Neural progenitor cell (in vitro differentiated cells): ENCODE data around the gene C11orf42. TPM values are rescaled to one million over a fixed set of nuclear protein-coding genes. Genes with fewer than 3 reads are reported as not detected.

ENCODE experiments used
- DNase-seq: peaks from one replicate; pipeline ENCODE4 v3.0.0-alpha.2; 2016; ENCODE audit warnings: low spot score
- H2AFZ ChIP-seq: fragments of 200-600 bp; sonication (generic); replicated peaks from 2 replicates; pipeline ENCODE4 v1.6.1; 2016; ENCODE audit warnings: antibody characterized with exemption
- H3F3A ChIP-seq: fragments of 200-600 bp; sonication (generic); 2 replicates; pipeline ENCODE4 v1.6.1; 2016; ENCODE audit warnings: antibody characterized with exemption, low read depth
- H3K27ac ChIP-seq: fragments of 200-600 bp; sonication (generic); 2 replicates; pipeline ENCODE4 v1.5.1; 2016; ENCODE audit warnings: mild to moderate bottlenecking
- H3K27me3 ChIP-seq: fragments of 200-600 bp; sonication (generic); 2 replicates; pipeline ENCODE4 v1.6.1; 2016; ENCODE audit warnings: mild to moderate bottlenecking, moderate library complexity
- H3K36me3 ChIP-seq: fragments of 200-600 bp; sonication (generic); 2 replicates; pipeline ENCODE4 v1.5.1; 2016
- H3K4me1 ChIP-seq: fragments of 200-600 bp; sonication (generic); 2 replicates; pipeline ENCODE4 v1.6.1; 2016; ENCODE audit warnings: mixed run types
- H3K4me2 ChIP-seq: fragments of 200-600 bp; sonication (generic); 2 replicates; pipeline ENCODE4 v1.6.1; 2016
- H3K4me3 ChIP-seq: fragments of 200-600 bp; sonication (generic); 2 replicates; pipeline ENCODE4 v1.5.1; 2016
- H3K79me2 ChIP-seq: fragments of 200-600 bp; sonication (generic); 2 replicates; pipeline ENCODE4 v1.6.1; 2016; ENCODE audit warnings: low read depth
- H3K9ac ChIP-seq: fragments of 200-600 bp; sonication (generic); 2 replicates; pipeline ENCODE4 v1.6.1; 2016
- H3K9me3 ChIP-seq: fragments of 200-600 bp; sonication (generic); 2 replicates; pipeline ENCODE4 v1.5.1; 2016; ENCODE audit warnings: low read depth
- H4K20me1 ChIP-seq: fragments of 200-600 bp; sonication (generic); 2 replicates; pipeline ENCODE4 v1.6.1; 2016; ENCODE audit warnings: low read depth
- H3K27ac Mint-ChIP-seq: 3 replicates; pipeline ENCODE4 v1.8.0; 2021; ENCODE audit warnings: mixed read lengths
- H3K27me3 Mint-ChIP-seq: 2 replicates; pipeline ENCODE4 v1.8.0; 2022; ENCODE audit warnings: low read depth, mild to moderate bottlenecking, inconsistent platforms, moderate library complexity, mixed read lengths; ENCODE audit not compliant: insufficient read depth
- H3K36me3 Mint-ChIP-seq: 3 replicates; pipeline ENCODE4 v1.8.0; 2021; ENCODE audit warnings: mixed read lengths
- H3K4me1 Mint-ChIP-seq: 3 replicates; pipeline ENCODE4 v1.8.0; 2021; ENCODE audit warnings: mixed read lengths
- H3K4me3 Mint-ChIP-seq: 3 replicates; pipeline ENCODE4 v1.8.0; 2021; ENCODE audit warnings: mild to moderate bottlenecking, moderate library complexity, mixed read lengths
- H3K9me3 Mint-ChIP-seq: 3 replicates; pipeline ENCODE4 v1.8.0; 2020; ENCODE audit warnings: mixed read lengths
- CTCF ChIP-seq: fragments of 200-600 bp; sonication (generic); IDR thresholded peaks from 2 replicates; pipeline ENCODE4 v1.5.1; 2017; ENCODE audit warnings: antibody characterized with exemption, mild to moderate bottlenecking
- EZH2 ChIP-seq: fragments of 200-600 bp; sonication (generic); IDR thresholded peaks from 2 replicates; pipeline ENCODE4 v1.6.1; 2017; ENCODE audit warnings: antibody characterized with exemption, mild to moderate bottlenecking, moderate library complexity
- EZH2phosphoT487 ChIP-seq: fragments of 200-600 bp; sonication (generic); IDR thresholded peaks from 2 replicates; pipeline ENCODE4 v1.6.1; 2017; ENCODE audit warnings: antibody characterized with exemption
- total RNA-seq: library from RNA; depleted of rRNA; stranded (reverse); fragments of >200 nt; gene quantifications from 2 replicates; pipeline ENCODE4 v1.2.3, GENCODE V29; 2015; ENCODE audit warnings: low replicate concordance

Gene C11orf42
- total RNA-seq, 1 donor from 2014 or later = not detected

DNA sequence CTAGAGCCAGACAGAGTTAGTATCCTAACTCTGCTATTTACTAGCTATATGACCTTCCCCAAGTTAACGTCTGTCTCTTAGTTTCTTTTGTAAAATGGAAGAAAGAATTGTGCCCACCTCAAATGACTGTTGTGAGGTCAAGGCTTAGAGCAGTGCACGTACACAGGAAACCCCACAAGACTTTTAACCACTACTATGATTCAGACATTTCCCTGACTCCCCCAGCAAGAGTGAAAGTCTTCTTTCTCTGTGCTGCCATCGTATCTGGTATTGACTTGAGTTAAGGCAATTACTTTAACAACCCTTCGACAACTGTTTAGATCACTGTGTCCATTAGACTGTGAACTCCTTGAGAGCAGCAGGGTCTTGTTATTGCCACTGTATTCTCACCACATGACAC is 9.0 kb upstream of the C11orf42 start:
- H3K27ac Mint-ChIP-seq = no peak overlapping the region
- no peak overlapping the region for H3K4me3 ChIP-seq
- no peak overlapping the region for H3K4me3 Mint-ChIP-seq
- H3K4me1 ChIP-seq = no peaks in the 10 kb centered on the region
- no peaks in the 10 kb centered on the region for H3F3A ChIP-seq
- H3K36me3 ChIP-seq = no peaks in the 10 kb centered on the region
- H2AFZ ChIP-seq = no peak overlapping the region
- H3K36me3 Mint-ChIP-seq = no peaks in the 10 kb centered on the region
- no peak overlapping the region for H3K4me2 ChIP-seq
- H4K20me1 ChIP-seq = no peaks in the 10 kb centered on the region
- H3K79me2 ChIP-seq = no peaks in the 10 kb centered on the region
- no peak for DNase-seq
- H3K27me3 Mint-ChIP-seq = peaks cover 4% of the 10 kb centered on the region
- no peaks in the 10 kb centered on the region for H3K9me3 Mint-ChIP-seq
- TF ChIP-seq EZH2phosphoT487 (no peak), EZH2 (no peak), CTCF (no peak)
- no peaks in the 10 kb centered on the region for H3K9me3 ChIP-seq
- no peak overlapping the region for H3K27ac ChIP-seq
- H3K9ac ChIP-seq = no peak overlapping the region
- no peaks in the 10 kb centered on the region for H3K4me1 Mint-ChIP-seq
- no peaks in the 10 kb centered on the region for H3K27me3 ChIP-seq

DNA sequence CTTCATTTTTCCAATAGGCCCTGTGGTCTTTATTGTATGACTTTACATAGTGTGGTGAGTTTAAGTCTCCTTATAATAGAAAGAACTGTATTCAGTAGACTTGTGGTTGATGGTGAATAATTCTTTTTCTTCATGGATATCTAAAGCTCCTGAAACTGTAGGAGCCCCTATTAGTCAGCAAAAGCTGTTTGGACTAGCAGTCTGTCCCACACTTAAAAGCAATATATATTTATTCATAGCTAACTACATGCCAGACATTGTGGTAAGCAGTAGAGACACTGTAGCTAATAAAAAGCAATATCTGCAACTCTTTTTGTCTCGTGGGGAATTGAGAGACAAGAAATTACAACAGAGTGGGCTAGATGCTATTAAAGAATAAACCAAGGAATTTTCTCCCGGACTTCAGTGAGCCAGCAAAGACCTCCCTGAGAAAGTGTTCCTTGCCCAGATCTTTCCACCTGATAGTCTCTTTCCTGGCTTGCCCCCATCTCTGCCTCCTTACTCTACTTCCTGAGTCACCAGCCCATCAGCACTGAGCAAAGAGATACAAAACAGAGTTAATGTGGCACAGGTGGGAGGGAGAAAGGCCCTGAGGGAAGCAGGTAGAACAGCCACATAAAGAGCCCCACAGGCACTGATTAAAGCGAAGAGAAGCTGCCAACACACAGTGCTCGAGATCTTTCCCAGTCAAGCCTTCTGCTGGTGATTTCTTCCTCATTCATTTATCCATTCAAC is 7.7 kb upstream of the C11orf42 start:
- Mint-ChIP-seq H3K36me3 (no peaks in the 10 kb centered on the region), H3K27ac (no peak overlapping the region), H3K4me1 (no peaks in the 10 kb centered on the region), H3K9me3 (no peaks in the 10 kb centered on the region), H3K27me3 (peaks cover 4% of the 10 kb centered on the region), H3K4me3 (no peak overlapping the region)
- H3F3A ChIP-seq = no peaks in the 10 kb centered on the region
- no peaks in the 10 kb centered on the region for H3K9me3 ChIP-seq
- DNase-seq = no peak
- no peak overlapping the region for H3K4me3 ChIP-seq
- no peak overlapping the region for H2AFZ ChIP-seq
- H3K4me2 ChIP-seq = no peak overlapping the region
- TF ChIP-seq EZH2 = no peak
- no peak for TF ChIP-seq CTCF
- TF ChIP-seq EZH2phosphoT487 = no peak
- H3K27me3 ChIP-seq = no peaks in the 10 kb centered on the region
- H4K20me1 ChIP-seq = no peaks in the 10 kb centered on the region
- no peak overlapping the region for H3K9ac ChIP-seq
- H3K27ac ChIP-seq = no peak overlapping the region
- H3K79me2 ChIP-seq = no peaks in the 10 kb centered on the region
- H3K36me3 ChIP-seq = no peaks in the 10 kb centered on the region
- no peaks in the 10 kb centered on the region for H3K4me1 ChIP-seq

DNA sequence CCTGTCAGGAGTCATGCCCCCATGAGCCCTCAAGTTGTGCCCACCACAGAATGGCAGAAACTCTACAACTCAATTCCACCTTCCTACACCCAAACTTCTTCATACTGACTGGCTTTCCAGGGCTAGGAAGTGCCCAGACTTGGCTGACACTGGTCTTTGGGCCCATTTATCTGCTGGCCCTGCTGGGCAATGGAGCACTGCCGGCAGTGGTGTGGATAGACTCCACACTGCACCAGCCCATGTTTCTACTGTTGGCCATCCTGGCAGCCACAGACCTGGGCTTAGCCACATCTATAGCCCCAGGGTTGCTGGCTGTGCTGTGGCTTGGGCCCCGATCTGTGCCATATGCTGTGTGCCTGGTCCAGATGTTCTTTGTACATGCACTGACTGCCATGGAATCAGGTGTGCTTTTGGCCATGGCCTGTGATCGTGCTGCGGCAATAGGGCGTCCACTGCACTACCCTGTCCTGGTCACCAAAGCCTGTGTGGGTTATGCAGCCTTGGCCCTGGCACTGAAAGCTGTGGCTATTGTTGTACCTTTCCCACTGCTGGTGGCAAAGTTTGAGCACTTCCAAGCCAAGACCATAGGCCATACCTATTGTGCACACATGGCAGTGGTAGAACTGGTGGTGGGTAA is 6.1 kb upstream of the C11orf42 start, which contains the start of gene OR52W1:
TSS of gene OR52W1 (plus strand) at position 51 of the 637 bp plus-strand sequence. CDS start at position 51, 0 bp downstream.
- Histone ChIP-seq H3K27ac (no peak within 1 kb of the TSS), H2AFZ (no peak within 1 kb of the TSS), H3K4me2 (no peak within 1 kb of the TSS), H3K4me1 (no peaks in the 10 kb centered on the region), H3K27me3 (no peaks in the 10 kb centered on the region), H3K9ac (no peak within 1 kb of the TSS), H3K9me3 (no peaks in the 10 kb centered on the region), H3K79me2 (no peaks in the 10 kb centered on the region), H3K36me3 (no peaks in the 10 kb centered on the region), H3F3A (no peaks in the 10 kb centered on the region), H4K20me1 (no peaks in the 10 kb centered on the region), H3K4me3 (no peak within 1 kb of the TSS)
- TF ChIP-seq EZH2phosphoT487 (no peak), CTCF (no peak), EZH2 (no peak)
- Mint-ChIP-seq H3K4me3 (no peak within 1 kb of the TSS), H3K9me3 (no peaks in the 10 kb centered on the region), H3K27me3 (peaks cover 4% of the 10 kb centered on the region), H3K27ac (no peak within 1 kb of the TSS), H3K36me3 (no peaks in the 10 kb centered on the region), H3K4me1 (no peaks in the 10 kb centered on the region)
- DNase-seq = no peak
